HG02943 (cell line): ENCODE data around the gene LSP1.
"Not testable (repeated sequence)": the region's sequence is repeated elsewhere in the genome, so short reads cannot be mapped to it uniquely, and the experiment has no call there.

Experiments used
- ATAC-seq: cut with Tn5 transposase; IDR thresholded peaks from one replicate; pipeline ENCODE4 v1.9.1; 2021; ENCODE audit warnings: mild to moderate bottlenecking, low read depth, moderate library complexity; ENCODE audit not compliant: unreplicated experiment

LSP1 gene

GRCh38 chr11:1862588-1863351, 9.9 kb downstream of the LSP1 start:
- ATAC-seq = no peak

GRCh38 chr11:1863352-1864216, 10.7 kb downstream of the LSP1 start:
- no peak for ATAC-seq

GRCh38 chr11:1864231-1864630, 11.3 kb downstream of the LSP1 start:
- no peak for ATAC-seq

- no peak for ATAC-seq
Measured at GRCh38 chr11:1864831-1865665, 12.2 kb downstream of the LSP1 start.

- no peak for ATAC-seq
Measured at GRCh38 chr11:1866226-1866625, 13.3 kb downstream of the LSP1 start.

GRCh38 chr11:1866776-1867175, 13.9 kb downstream of the LSP1 start:
- no peak for ATAC-seq

GRCh38 chr11:1867381-1867780, 14.5 kb downstream of the LSP1 start:
- ATAC-seq = no peak

GRCh38 chr11:1868056-1868635, 15.3 kb downstream of the LSP1 start:
- ATAC-seq = no peak

- ATAC-seq = no peak
Measured at GRCh38 chr11:1868636-1869291, 15.9 kb downstream of the LSP1 start.

- no peak for ATAC-seq
Measured at GRCh38 chr11:1869427-1870325, 16.8 kb downstream of the LSP1 start.

GRCh38 chr11:1870326-1870696, 17.4 kb downstream of the LSP1 start:
- ATAC-seq = no peak

GRCh38 chr11:1870721-1871466, 18.0 kb downstream of the LSP1 start:
- ATAC-seq = no peak

GRCh38 chr11:1871531-1871930, 18.6 kb downstream of the LSP1 start:
- ATAC-seq = no peak

GRCh38 chr11:1872267-1872985, 19.5 kb downstream of the LSP1 start:
- no peak for ATAC-seq

GRCh38 chr11:1873048-1873812, 20.3 kb downstream of the LSP1 start:
- no peak for ATAC-seq

- ATAC-seq = not testable (repeated sequence)
Measured at GRCh38 chr11:1873813-1874150, 20.9 kb downstream of the LSP1 start.

GRCh38 chr11:1874441-1875092, 21.7 kb downstream of the LSP1 start:
- not testable (repeated sequence) for ATAC-seq
